Measurements from ENCODE around the gene IFT122. TPM values are rescaled to one million over a fixed set of nuclear protein-coding genes. Genes with fewer than 3 reads are reported as not detected.
"Not testable (repeated sequence)": the region's sequence is repeated elsewhere in the genome, so short reads cannot be mapped to it uniquely, and the experiment has no call there.

The IFT122 gene
- total and polyA plus RNA-seq, 4 donors = 10.1 to 41.2 (median 32.2) TPM

DNA sequence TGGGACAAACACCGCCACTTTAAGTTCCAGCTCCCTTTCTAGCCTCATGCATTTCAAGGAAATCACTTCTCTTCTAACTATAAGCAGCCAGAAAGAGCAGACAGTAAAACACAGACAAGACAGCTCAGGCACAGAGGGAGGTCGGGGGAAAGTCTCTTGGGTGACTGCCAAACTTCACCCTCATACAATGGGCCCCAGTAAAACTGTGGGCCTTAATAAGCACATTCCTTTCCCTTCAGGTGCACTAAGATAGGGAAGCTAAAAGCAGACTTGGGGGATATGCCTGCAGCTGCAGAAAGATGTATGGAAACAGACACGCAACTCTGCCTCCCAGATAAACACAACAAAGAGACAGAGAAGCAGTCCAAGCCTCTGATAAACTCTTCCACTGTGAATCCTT lies 26.8 kb upstream of the IFT122 start:
- DNase-seq; H3K4me3 ChIP-seq (ENCODE audit: low read length in 2 of 2); ATAC-seq (ENCODE audit: low FRiP score); intact Hi-C loops (cut with DNase I); H3K27me3 ChIP-seq (ENCODE audit: control insufficient read depth in 1 of 2, insufficient read depth in 2 of 2, low read length in 1 of 2); H3K27ac ChIP-seq (ENCODE audit: low read depth in 1 of 2, low read length in 2 of 2); H3K9me3 ChIP-seq (ENCODE audit: control insufficient read depth, low read length); H3K36me3 ChIP-seq (ENCODE audit: control insufficient read depth in 1 of 2, insufficient read depth in 2 of 2, low read length in 1 of 2); H3K4me1 ChIP-seq (ENCODE audit: control insufficient read depth in 1 of 2, insufficient read depth in 2 of 2, low read length in 2 of 2): not testable (repeated sequence)
- 77 to 80% methylated on average over 3 of the region's 3 CpGs for WGBS, 2 donors

- Histone ChIP-seq H3K36me3 (ENCODE audit: control insufficient read depth in 1 of 2, insufficient read depth in 2 of 2, low read length in 1 of 2) (no peaks in the 10 kb centered on the region), H3K9me3 (ENCODE audit: control insufficient read depth, low read length) (no peaks in the 10 kb centered on the region), H3K4me3 (ENCODE audit: low read length in 2 of 2) (no peak overlapping the region), H3K27ac (ENCODE audit: low read depth in 1 of 2, low read length in 2 of 2) (no peak overlapping the region), H3K27me3 (ENCODE audit: control insufficient read depth in 1 of 2, insufficient read depth in 2 of 2, low read length in 1 of 2) (no peaks in the 10 kb centered on the region), H3K4me1 (ENCODE audit: control insufficient read depth in 1 of 2, insufficient read depth in 2 of 2, low read length in 2 of 2) (no peaks in the 10 kb centered on the region)
- intact Hi-C loops (cut with DNase I) = no loop called here
- WGBS, 2 donors = 73 to 75% methylated on average over 4 of the region's 4 CpGs
- no peak for ATAC-seq (ENCODE audit: low FRiP score)
- DNase-seq = no peak
Measured at GRCh38 chr3:129413687-129414506, 26.1 kb upstream of the IFT122 start.

GRCh38 chr3:129415378-129415777 lies 24.6 kb upstream of the IFT122 start:
- DNase-seq = no peak
- Histone ChIP-seq H3K9me3 (ENCODE audit: control insufficient read depth, low read length) (no peaks in the 10 kb centered on the region), H3K4me3 (ENCODE audit: low read length in 2 of 2) (no peak overlapping the region), H3K27me3 (ENCODE audit: control insufficient read depth in 1 of 2, insufficient read depth in 2 of 2, low read length in 1 of 2) (no peaks in the 10 kb centered on the region), H3K27ac (ENCODE audit: low read depth in 1 of 2, low read length in 2 of 2) (no peak overlapping the region), H3K36me3 (ENCODE audit: control insufficient read depth in 1 of 2, insufficient read depth in 2 of 2, low read length in 1 of 2) (no peaks in the 10 kb centered on the region), H3K4me1 (ENCODE audit: control insufficient read depth in 1 of 2, insufficient read depth in 2 of 2, low read length in 2 of 2) (no peaks in the 10 kb centered on the region)
- ATAC-seq (ENCODE audit: low FRiP score) = no peak
- intact Hi-C loops (cut with DNase I) = no loop called here
- 90 to 93% methylated on average over 2 to 3 of the region's 3 CpGs for WGBS, 2 donors

DNA sequence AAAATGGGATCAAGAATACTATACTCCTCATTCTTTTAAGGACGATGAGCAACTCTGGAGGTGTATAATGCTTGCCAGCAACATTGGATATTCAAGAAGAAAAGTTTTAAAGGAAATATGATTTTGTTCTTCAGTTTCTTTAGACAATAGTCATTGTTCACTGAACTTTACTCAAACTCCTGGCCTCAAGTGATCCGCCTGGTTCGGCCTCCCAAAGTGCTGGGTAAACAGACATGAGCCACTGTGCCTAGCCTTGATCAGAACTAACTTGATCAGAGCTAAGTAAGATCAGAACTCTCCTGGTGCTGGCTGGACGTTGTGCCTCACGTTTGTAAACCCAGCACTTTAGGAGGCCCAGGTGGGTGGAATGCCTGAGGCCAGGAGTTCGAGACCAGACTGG lies 24.2 kb upstream of the IFT122 start:
- DNase-seq = no peak
- H3K27me3 ChIP-seq (ENCODE audit: control insufficient read depth in 1 of 2, insufficient read depth in 2 of 2, low read length in 1 of 2) = no peaks in the 10 kb centered on the region
- H3K27ac ChIP-seq (ENCODE audit: low read depth in 1 of 2, low read length in 2 of 2) = no peak overlapping the region
- intact Hi-C loops (cut with DNase I) = no loop called here
- H3K4me1 ChIP-seq (ENCODE audit: control insufficient read depth in 1 of 2, insufficient read depth in 2 of 2, low read length in 2 of 2) = no peaks in the 10 kb centered on the region
- H3K4me3 ChIP-seq (ENCODE audit: low read length in 2 of 2) = no peak overlapping the region
- H3K36me3 ChIP-seq (ENCODE audit: control insufficient read depth in 1 of 2, insufficient read depth in 2 of 2, low read length in 1 of 2) = no peaks in the 10 kb centered on the region
- WGBS, 2 donors = 86% methylated on average over 6 of the region's 6 CpGs
- ATAC-seq (ENCODE audit: low FRiP score) = no peak
- no peaks in the 10 kb centered on the region for H3K9me3 ChIP-seq (ENCODE audit: control insufficient read depth, low read length)

DNA sequence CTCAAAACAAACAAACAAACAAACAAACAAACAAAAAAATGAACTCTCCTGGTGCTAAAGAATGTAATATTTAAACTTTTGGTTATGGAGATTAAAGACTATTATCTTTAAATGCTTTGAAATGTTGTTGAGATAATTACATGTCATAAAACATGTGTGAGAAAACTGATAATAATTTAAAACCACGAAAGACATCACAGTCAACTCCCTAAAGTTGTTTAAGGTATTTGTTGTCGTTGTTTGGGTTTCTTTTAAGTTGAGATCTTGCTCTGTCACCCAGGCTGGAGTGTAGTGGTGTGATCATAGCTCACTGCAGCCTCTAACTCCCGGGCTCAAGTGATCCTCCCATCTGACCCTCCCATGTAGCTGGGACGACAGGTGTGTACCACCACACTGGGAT lies 23.6 kb upstream of the IFT122 start:
- Histone ChIP-seq H3K4me3 (ENCODE audit: low read length in 2 of 2) (no peak overlapping the region), H3K4me1 (ENCODE audit: control insufficient read depth in 1 of 2, insufficient read depth in 2 of 2, low read length in 2 of 2) (no peaks in the 10 kb centered on the region), H3K36me3 (ENCODE audit: control insufficient read depth in 1 of 2, insufficient read depth in 2 of 2, low read length in 1 of 2) (no peaks in the 10 kb centered on the region), H3K27me3 (ENCODE audit: control insufficient read depth in 1 of 2, insufficient read depth in 2 of 2, low read length in 1 of 2) (no peaks in the 10 kb centered on the region), H3K27ac (ENCODE audit: low read depth in 1 of 2, low read length in 2 of 2) (no peak overlapping the region), H3K9me3 (ENCODE audit: control insufficient read depth, low read length) (no peaks in the 10 kb centered on the region)
- intact Hi-C loops (cut with DNase I) = no loop called here
- ATAC-seq (ENCODE audit: low FRiP score) = no peak
- no peak for DNase-seq
- 90% methylated on average over 4 of the region's 4 CpGs for WGBS, 2 donors

GRCh38 chr3:129417326-129417725 lies 22.7 kb upstream of the IFT122 start:
- no peaks in the 10 kb centered on the region for H3K27me3 ChIP-seq (ENCODE audit: control insufficient read depth in 1 of 2, insufficient read depth in 2 of 2, low read length in 1 of 2)
- intact Hi-C loops (cut with DNase I) = no loop called here
- H3K9me3 ChIP-seq (ENCODE audit: control insufficient read depth, low read length) = no peaks in the 10 kb centered on the region
- 62 to 63% methylated on average over 1 of the region's 1 CpG for WGBS, 2 donors
- no peaks in the 10 kb centered on the region for H3K36me3 ChIP-seq (ENCODE audit: control insufficient read depth in 1 of 2, insufficient read depth in 2 of 2, low read length in 1 of 2)
- no peak overlapping the region for H3K4me3 ChIP-seq (ENCODE audit: low read length in 2 of 2)
- H3K4me1 ChIP-seq (ENCODE audit: control insufficient read depth in 1 of 2, insufficient read depth in 2 of 2, low read length in 2 of 2) = no peaks in the 10 kb centered on the region
- DNase-seq (no peak), ATAC-seq (ENCODE audit: low FRiP score) (no peak)
- no peak overlapping the region for H3K27ac ChIP-seq (ENCODE audit: low read depth in 1 of 2, low read length in 2 of 2)

- intact Hi-C loops (cut with DNase I) = no loop called here
- Histone ChIP-seq H3K36me3 (ENCODE audit: control insufficient read depth in 1 of 2, insufficient read depth in 2 of 2, low read length in 1 of 2) (no peaks in the 10 kb centered on the region), H3K4me3 (ENCODE audit: low read length in 2 of 2) (no peak overlapping the region), H3K9me3 (ENCODE audit: control insufficient read depth, low read length) (no peaks in the 10 kb centered on the region), H3K27me3 (ENCODE audit: control insufficient read depth in 1 of 2, insufficient read depth in 2 of 2, low read length in 1 of 2) (no peaks in the 10 kb centered on the region), H3K27ac (ENCODE audit: low read depth in 1 of 2, low read length in 2 of 2) (no peak overlapping the region), H3K4me1 (ENCODE audit: control insufficient read depth in 1 of 2, insufficient read depth in 2 of 2, low read length in 2 of 2) (no peaks in the 10 kb centered on the region)
- WGBS, 2 donors = 87 to 88% methylated on average over 14 of the region's 14 CpGs
- ATAC-seq (ENCODE audit: low FRiP score) = peak; percentile 8
- no peak for DNase-seq
Measured at GRCh38 chr3:129418041-129418973, 21.7 kb upstream of the IFT122 start.

DNA sequence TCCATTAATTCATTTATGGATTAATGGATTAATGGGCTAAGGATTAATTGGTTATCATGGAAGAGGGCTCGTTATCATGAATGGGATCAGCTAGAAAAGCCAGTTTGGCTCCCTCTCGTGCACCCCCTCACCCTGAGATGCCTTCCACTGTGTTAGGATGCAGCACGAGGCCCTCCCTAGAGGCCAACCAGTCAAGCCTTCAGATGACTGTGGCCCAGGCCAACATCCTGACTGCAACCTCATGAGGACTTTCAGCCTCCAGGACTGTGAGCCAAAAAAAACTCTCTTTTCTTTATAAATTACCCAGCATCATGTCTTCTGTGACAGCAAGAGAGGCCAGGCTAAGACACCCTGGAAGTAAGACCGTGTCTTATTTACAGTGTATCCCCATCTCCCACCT lies 20.5 kb upstream of the IFT122 start:
- H3K4me3 ChIP-seq (ENCODE audit: low read length in 2 of 2) = no peak overlapping the region
- intact Hi-C loops (cut with DNase I) = no loop called here
- H3K9me3 ChIP-seq (ENCODE audit: control insufficient read depth, low read length) = no peaks in the 10 kb centered on the region
- ATAC-seq (ENCODE audit: low FRiP score) (no peak), DNase-seq (no peak)
- H3K36me3 ChIP-seq (ENCODE audit: control insufficient read depth in 1 of 2, insufficient read depth in 2 of 2, low read length in 1 of 2) = no peaks in the 10 kb centered on the region
- H3K27me3 ChIP-seq (ENCODE audit: control insufficient read depth in 1 of 2, insufficient read depth in 2 of 2, low read length in 1 of 2) = no peaks in the 10 kb centered on the region
- WGBS, 2 donors = 69 to 72% methylated on average over 4 of the region's 4 CpGs
- H3K27ac ChIP-seq (ENCODE audit: low read depth in 1 of 2, low read length in 2 of 2) = no peak overlapping the region
- no peaks in the 10 kb centered on the region for H3K4me1 ChIP-seq (ENCODE audit: control insufficient read depth in 1 of 2, insufficient read depth in 2 of 2, low read length in 2 of 2)

All from aorta (tissue), 5 donors.